Measurements from ENCODE around the gene KLK2. TPM values are rescaled to one million over a fixed set of nuclear protein-coding genes. Genes with fewer than 3 reads are reported as not detected.

KLK2 gene
- total RNA-seq, 1 experiment from 2014 or later, result not detected

GRCh38 chr19:50870417-50871089 is 2.7 kb upstream of the KLK2 start:
- BruUV-seq (replicated peaks), result no TSS peak
- Mint-ChIP-seq H3K9me3 (ENCODE audit: low read depth, unreplicated experiment) (no peaks in the 10 kb centered on the region), H3K27me3 (ENCODE audit: unreplicated experiment) (no peaks in the 10 kb centered on the region), H3K4me3 (ENCODE audit: low read depth, unreplicated experiment) (no peak overlapping the region), H3K27ac (ENCODE audit: unreplicated experiment) (no peak overlapping the region), H3K36me3 (ENCODE audit: insufficient read depth, unreplicated experiment) (no peaks in the 10 kb centered on the region), H3K4me1 (ENCODE audit: low read depth, unreplicated experiment) (no peaks in the 10 kb centered on the region)
- no peak for TF ChIP-seq CTCF (IDR thresholded peaks at IDR 0.05; ENCODE audit: unreplicated experiment)
- CTCF ChIA-PET, result no interaction called here
- no peak for DNase-seq
- intact Hi-C loops (cut with micrococcal nuclease; ENCODE audit: unreplicated experiment), result no loop called here

- no peak for TF ChIP-seq CTCF (IDR thresholded peaks at IDR 0.05; ENCODE audit: unreplicated experiment)
- Mint-ChIP-seq H3K27ac (ENCODE audit: unreplicated experiment) (no peak overlapping the region), H3K4me1 (ENCODE audit: low read depth, unreplicated experiment) (no peaks in the 10 kb centered on the region), H3K36me3 (ENCODE audit: insufficient read depth, unreplicated experiment) (no peaks in the 10 kb centered on the region), H3K27me3 (ENCODE audit: unreplicated experiment) (peaks cover 10% of the 10 kb centered on the region), H3K4me3 (ENCODE audit: low read depth, unreplicated experiment) (no peak overlapping the region), H3K9me3 (ENCODE audit: low read depth, unreplicated experiment) (no peaks in the 10 kb centered on the region)
- CTCF ChIA-PET, result no interaction called here
- intact Hi-C loops (cut with micrococcal nuclease; ENCODE audit: unreplicated experiment), result no loop called here
- no TSS peak for BruUV-seq (replicated peaks)
- no peak for DNase-seq
Observed at GRCh38 chr19:50874211-50874610, 972 bp downstream of the KLK2 start.

GRCh38 chr19:50875795-50876422 is 2.7 kb downstream of the KLK2 start:
- no TSS peak for BruUV-seq (replicated peaks)

GRCh38 chr19:50876456-50876855 is 3.2 kb downstream of the KLK2 start:
- BruUV-seq (replicated peaks), result no TSS peak
- no peak for TF ChIP-seq CTCF (IDR thresholded peaks at IDR 0.05; ENCODE audit: unreplicated experiment)
- DNase-seq, result no peak
- intact Hi-C loops (cut with micrococcal nuclease; ENCODE audit: unreplicated experiment), result no loop called here
- Mint-ChIP-seq H3K9me3 (ENCODE audit: low read depth, unreplicated experiment) (no peaks in the 10 kb centered on the region), H3K27me3 (ENCODE audit: unreplicated experiment) (peaks cover 33% of the 10 kb centered on the region), H3K36me3 (ENCODE audit: insufficient read depth, unreplicated experiment) (no peaks in the 10 kb centered on the region), H3K4me3 (ENCODE audit: low read depth, unreplicated experiment) (no peak overlapping the region), H3K4me1 (ENCODE audit: low read depth, unreplicated experiment) (no peaks in the 10 kb centered on the region), H3K27ac (ENCODE audit: unreplicated experiment) (no peak overlapping the region)
- CTCF ChIA-PET, result interaction anchor here (0.5 kb wide), 1 partner anchor 383 kb away, joined by 4 read pairs; no protein-coding TSS in a partner anchor

More at GRCh38 chr19:50875795-50876422, 2.7 kb downstream of the KLK2 start:
- Mint-ChIP-seq H3K27me3 (ENCODE audit: unreplicated experiment) (peaks cover 27% of the 10 kb centered on the region), H3K9me3 (ENCODE audit: low read depth, unreplicated experiment) (no peaks in the 10 kb centered on the region), H3K27ac (ENCODE audit: unreplicated experiment) (no peak overlapping the region), H3K4me3 (ENCODE audit: low read depth, unreplicated experiment) (no peak overlapping the region), H3K4me1 (ENCODE audit: low read depth, unreplicated experiment) (no peaks in the 10 kb centered on the region), H3K36me3 (ENCODE audit: insufficient read depth, unreplicated experiment) (no peaks in the 10 kb centered on the region)
- TF ChIP-seq CTCF (IDR thresholded peaks at IDR 0.05; ENCODE audit: unreplicated experiment), result no peak
- no peak for DNase-seq
- intact Hi-C loops (cut with micrococcal nuclease; ENCODE audit: unreplicated experiment), result no loop called here
- CTCF ChIA-PET, result no interaction called here
